Raji (cell line): ENCODE data around the gene KCTD8.

ENCODE experiments used
- POLR2A ChIP-seq: IDR thresholded peaks from 2 replicates; pipeline ENCODE4 v1.6.1; 2011; ENCODE audit warnings: low read depth, low read length, control low read depth; ENCODE audit not compliant: insufficient read depth

Gene KCTD8

GRCh38 chr4:44415251-44415650, 33.4 kb downstream of the KCTD8 start:
- TF ChIP-seq POLR2A: no peak

- no peak for TF ChIP-seq POLR2A
Measured at GRCh38 chr4:44368413-44369167, 80.0 kb downstream of the KCTD8 start.

GRCh38 chr4:44354172-44354571, 94.4 kb downstream of the KCTD8 start:
- TF ChIP-seq POLR2A: no peak

GRCh38 chr4:44351069-44351468, 97.5 kb downstream of the KCTD8 start:
- no peak for TF ChIP-seq POLR2A

- no peak for TF ChIP-seq POLR2A
Measured at GRCh38 chr4:44342800-44343199, 105.8 kb downstream of the KCTD8 start.

- TF ChIP-seq POLR2A: no peak
Measured at GRCh38 chr4:44326741-44327140, 121.9 kb downstream of the KCTD8 start.

GRCh38 chr4:44320833-44321232, 127.8 kb downstream of the KCTD8 start:
- TF ChIP-seq POLR2A: no peak

GRCh38 chr4:44319129-44319528, 129.5 kb downstream of the KCTD8 start:
- no peak for TF ChIP-seq POLR2A

GRCh38 chr4:44313702-44314101, 134.9 kb downstream of the KCTD8 start:
- no peak for TF ChIP-seq POLR2A

GRCh38 chr4:44287505-44287904, 161.1 kb downstream of the KCTD8 start:
- no peak for TF ChIP-seq POLR2A

GRCh38 chr4:44279469-44279868, 169.1 kb downstream of the KCTD8 start:
- TF ChIP-seq POLR2A: no peak

- no peak for TF ChIP-seq POLR2A
Measured at GRCh38 chr4:44279066-44279465, 169.5 kb downstream of the KCTD8 start.

GRCh38 chr4:44257461-44257860, 191.1 kb downstream of the KCTD8 start:
- TF ChIP-seq POLR2A: no peak

- no peak for TF ChIP-seq POLR2A
Measured at GRCh38 chr4:44256414-44256813, 192.2 kb downstream of the KCTD8 start.

GRCh38 chr4:44237643-44238042, 211.0 kb downstream of the KCTD8 start:
- no peak for TF ChIP-seq POLR2A

- no peak for TF ChIP-seq POLR2A
Measured at GRCh38 chr4:44235897-44236296, 212.7 kb downstream of the KCTD8 start.

- TF ChIP-seq POLR2A: no peak
Measured at GRCh38 chr4:44232262-44232661, 216.3 kb downstream of the KCTD8 start.

- no peak for TF ChIP-seq POLR2A
Measured at GRCh38 chr4:44231006-44231405, 217.6 kb downstream of the KCTD8 start.

GRCh38 chr4:44228326-44228725, 220.3 kb downstream of the KCTD8 start:
- TF ChIP-seq POLR2A: no peak
